Common myeloid progenitor, CD34-positive (primary cell): Measurements from ENCODE around the gene ECEL1.

Experiments used
- CTCF ChIA-PET: fragments of 350-600 bp; sonication (Branson Sonifier 250); formaldehyde crosslinking; loops from one replicate; lab custom pipeline; 2021; ENCODE audit warnings: antibody characterized with exemption; lab: Charles Lee
- POLR2A ChIA-PET: fragments of 350-600 bp; sonication (Branson Sonifier 250); formaldehyde crosslinking; loops from one replicate; lab custom pipeline; 2021; ENCODE audit warnings: antibody characterized with exemption; lab: Charles Lee
- DNase-seq, 3 donors: peaks; one replicate each; pipeline versions ENCODE4 v3.0.0 to v3.0.0-alpha.2; 2013
- H3K27ac ChIP-seq, 2 experiments: 1 replicate in 1 of 2; 2 replicates in 1 of 2; pipeline ENCODE4 v1.7.0; 2013; ENCODE audit warnings: inconsistent platforms in 2 of 2, low read length in 2 of 2, mild to moderate bottlenecking in 2 of 2, low read depth in 1 of 2, moderate library complexity in 1 of 2; ENCODE audit not compliant: severe bottlenecking in 2 of 2, insufficient read depth in 1 of 2, poor library complexity in 1 of 2
- H3K27me3 ChIP-seq, 5 experiments: replicated peaks in 2 of 5; 1 replicate in 3 of 5; 2 replicates in 2 of 5; pipeline versions ENCODE4 v1.6.1 to v1.7.0; 2013; ENCODE audit warnings: low read length in 4 of 5, mild to moderate bottlenecking in 2 of 5, moderate library complexity in 2 of 5, inconsistent platforms in 1 of 5; ENCODE audit not compliant: insufficient read depth in 5 of 5, control insufficient read depth in 4 of 5
- H3K36me3 ChIP-seq, 4 experiments: 1 replicate in 2 of 4; 2 replicates in 2 of 4; pipeline versions ENCODE4 v1.6.1 to v1.7.0; 2013; ENCODE audit warnings: low read length in 3 of 4, control low read depth in 1 of 4, mild to moderate bottlenecking in 1 of 4; ENCODE audit not compliant: control insufficient read depth in 4 of 4, insufficient read depth in 4 of 4
- H3K4me1 ChIP-seq, 4 experiments: 1 replicate in 3 of 4; 2 replicates in 1 of 4; pipeline versions ENCODE4 v1.6.1 to v1.7.1; 2013; ENCODE audit warnings: low read length in 3 of 4, mild to moderate bottlenecking in 3 of 4, control low read depth in 1 of 4, inconsistent platforms in 1 of 4, moderate library complexity in 1 of 4; ENCODE audit not compliant: control insufficient read depth in 4 of 4, insufficient read depth in 4 of 4; ENCODE audit errors: control extremely low read depth in 1 of 4
- H3K4me3 ChIP-seq, 7 experiments: 1 replicate in 4 of 7; 2 replicates in 3 of 7; pipeline versions ENCODE4 v1.5.1 to v1.7.0; 2013; ENCODE audit warnings: mild to moderate bottlenecking in 7 of 7, low read length in 6 of 7, moderate library complexity in 6 of 7, inconsistent platforms in 2 of 7, low read depth in 2 of 7, control low read depth in 1 of 7; ENCODE audit not compliant: insufficient read depth in 4 of 7, control insufficient read depth in 1 of 7; ENCODE audit errors: extremely low read depth in 1 of 7
- H3K9me3 ChIP-seq, 5 experiments: 1 replicate in 4 of 5; 2 replicates in 1 of 5; pipeline versions ENCODE4 v1.6.1 to v1.7.1; 2013; ENCODE audit warnings: low read length in 4 of 5, mild to moderate bottlenecking in 2 of 5, inconsistent platforms in 1 of 5, low read depth in 1 of 5, moderate library complexity in 1 of 5; ENCODE audit not compliant: control insufficient read depth in 4 of 5, insufficient read depth in 2 of 5; ENCODE audit errors: control extremely low read depth in 1 of 5
- WGBS: methylation state at CpG from one replicate; pipeline ENCODE4 v1.1.5; 2013; ENCODE audit not compliant: insufficient coverage; 5-methylcytosine and 5-hydroxymethylcytosine counted together

ECEL1 gene

DNA sequence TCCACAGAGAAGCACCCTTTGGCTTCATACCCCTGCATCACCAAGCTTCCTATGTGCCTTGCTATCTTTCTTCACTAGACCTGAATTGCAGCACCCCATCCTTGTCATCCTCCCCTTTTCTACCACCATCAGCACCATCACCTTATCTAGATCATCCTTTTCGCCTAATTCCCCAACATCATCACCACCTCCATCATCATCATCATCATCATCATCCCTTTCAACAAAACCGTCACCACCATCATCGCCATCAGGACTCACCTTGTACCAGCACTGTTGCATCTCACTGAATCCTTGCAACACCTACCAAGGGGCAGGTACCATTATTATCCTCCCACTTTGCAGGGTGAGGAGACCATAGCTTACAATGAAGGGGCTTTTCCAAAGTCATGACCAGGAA is 10.8 kb upstream of the ECEL1 start:
- 100% methylated on average over 3 of the region's 3 CpGs for WGBS
- no peak for DNase-seq
- ChIA-PET POLR2A (no interaction called here), CTCF (interaction anchor here (0.7 kb wide), 1 partner anchor 25 kb away, joined by 3 read pairs; no protein-coding TSS in a partner anchor)
- Histone ChIP-seq H3K4me1 (peaks cover 0 to 12% (median 7%) of the 10 kb centered on the region in 4 experiments), H3K27me3 (peaks cover 0 to 49% (median 10%) of the 10 kb centered on the region in 5 experiments), H3K27ac (no peak overlapping the region), H3K4me3 (no peak overlapping the region), H3K9me3 (no peaks in the 10 kb centered on the region), H3K36me3 (no peaks in the 10 kb centered on the region)

DNA sequence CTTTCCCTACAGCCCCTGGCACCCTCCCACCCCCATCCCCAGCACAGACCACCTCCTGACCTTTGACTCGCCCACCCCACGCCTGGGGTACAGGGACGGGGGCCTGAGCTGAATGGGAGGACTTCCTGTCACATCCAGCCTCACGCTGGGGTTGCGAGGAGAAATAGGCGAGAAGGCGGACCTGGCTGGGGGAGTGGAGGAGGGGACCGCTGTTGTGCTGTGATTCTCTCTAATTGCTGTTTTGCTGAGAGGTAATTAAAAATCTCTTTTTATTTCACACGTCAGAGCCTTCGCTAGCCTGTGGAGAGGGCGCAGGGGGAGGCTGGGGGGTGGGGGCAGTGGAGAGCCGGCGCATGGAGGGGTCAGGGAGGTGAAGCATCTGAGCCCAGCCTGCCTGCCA is 9.7 kb upstream of the ECEL1 start:
- no peaks in the 10 kb centered on the region for H3K36me3 ChIP-seq
- no peak for DNase-seq
- H3K27me3 ChIP-seq, result peaks cover 0 to 38% (median 9%) of the 10 kb centered on the region in 5 experiments
- 100% methylated on average over 5 of the region's 13 CpGs for WGBS
- no peak overlapping the region for H3K4me3 ChIP-seq
- CTCF ChIA-PET, result no interaction called here
- peaks cover 0 to under 1% (median under 1%) of the 10 kb centered on the region in 4 experiments for H3K4me1 ChIP-seq
- no peak overlapping the region for H3K27ac ChIP-seq
- POLR2A ChIA-PET, result no interaction called here
- H3K9me3 ChIP-seq, result no peaks in the 10 kb centered on the region

DNA sequence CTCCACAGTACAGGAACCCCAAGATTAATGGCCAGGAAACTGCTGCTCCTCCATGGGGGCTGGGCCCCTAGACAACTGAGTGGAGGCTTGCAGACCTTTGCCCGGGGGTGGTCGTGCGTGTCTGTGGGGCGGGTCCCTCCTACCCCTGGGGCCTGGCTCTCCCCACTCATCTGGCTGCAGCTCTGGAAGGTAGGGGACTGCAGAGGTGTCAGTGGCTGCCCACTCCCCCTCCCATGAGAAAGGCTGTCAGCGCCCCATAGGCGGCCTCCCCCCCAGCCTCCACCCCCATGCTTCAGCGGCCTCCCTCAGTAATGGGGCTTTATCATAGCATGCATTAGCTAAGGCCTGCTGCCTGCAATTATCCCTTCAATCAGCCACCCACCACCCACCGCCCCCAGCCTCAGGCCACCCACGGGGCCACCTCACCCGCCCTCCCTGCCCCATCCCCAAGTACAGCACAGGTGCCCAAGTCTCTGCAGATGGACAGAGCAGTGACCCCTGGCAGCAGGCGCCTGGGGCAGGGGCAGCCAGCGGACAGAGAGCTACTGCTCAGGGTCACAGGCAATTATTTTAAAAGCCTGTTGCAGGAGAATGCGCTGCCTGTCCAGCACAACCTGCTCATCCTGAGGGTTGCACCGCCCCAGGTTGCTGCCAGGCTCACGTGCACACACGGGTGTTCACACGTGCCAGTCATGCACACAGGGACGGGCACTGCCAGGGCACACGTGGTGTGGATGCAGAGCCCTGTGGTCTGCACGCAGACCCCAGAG is 9.1 kb upstream of the ECEL1 start:
- no peaks in the 10 kb centered on the region for H3K4me1 ChIP-seq
- H3K9me3 ChIP-seq, result no peaks in the 10 kb centered on the region
- no peaks in the 10 kb centered on the region for H3K36me3 ChIP-seq
- ChIA-PET POLR2A (no interaction called here), CTCF (no interaction called here)
- H3K27ac ChIP-seq, result no peak overlapping the region
- no peak overlapping the region for H3K4me3 ChIP-seq
- H3K27me3 ChIP-seq, result peaks cover 0 to 32% (median 11%) of the 10 kb centered on the region in 5 experiments
- WGBS, result 83% methylated on average over 16 of the region's 20 CpGs
- DNase-seq, result no peak

DNA sequence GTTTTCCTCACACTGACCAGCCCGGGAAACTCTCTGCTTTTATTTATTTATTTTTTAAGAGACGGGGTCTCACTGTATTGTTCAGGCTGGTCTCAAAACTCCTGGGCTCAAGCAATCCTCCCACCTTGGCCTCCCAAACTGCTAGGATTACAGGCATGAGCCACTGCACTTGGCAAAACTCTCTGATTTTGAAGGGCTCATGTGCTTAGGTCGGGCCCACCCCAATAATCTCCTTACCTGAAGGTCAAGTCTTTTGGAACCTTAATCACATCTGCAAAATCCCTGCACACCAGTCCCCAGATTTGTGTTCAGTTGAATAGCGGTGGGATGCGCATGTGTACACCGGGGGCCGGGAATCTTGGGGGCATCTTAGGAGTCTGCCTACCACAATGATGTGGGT is 7.7 kb upstream of the ECEL1 start:
- 96% methylated on average over 7 of the region's 7 CpGs for WGBS
- POLR2A ChIA-PET, result interaction anchor here (0.5 kb wide), 1 partner anchor 132 kb away, joined by 5 read pairs; no protein-coding TSS in a partner anchor
- CTCF ChIA-PET, result interaction anchor here (1.1 to 1.3 kb wide), 2 partner anchors 20 to 29 kb away, joined by 3 to 4 read pairs; no protein-coding TSS in a partner anchor
- H3K27ac ChIP-seq, result no peak overlapping the region
- no peaks in the 10 kb centered on the region for H3K4me1 ChIP-seq
- no peaks in the 10 kb centered on the region for H3K36me3 ChIP-seq
- H3K4me3 ChIP-seq, result no peak overlapping the region
- no peak for DNase-seq
- no peaks in the 10 kb centered on the region for H3K9me3 ChIP-seq
- peaks cover 0 to 18% (median 8%) of the 10 kb centered on the region in 5 experiments for H3K27me3 ChIP-seq

DNA sequence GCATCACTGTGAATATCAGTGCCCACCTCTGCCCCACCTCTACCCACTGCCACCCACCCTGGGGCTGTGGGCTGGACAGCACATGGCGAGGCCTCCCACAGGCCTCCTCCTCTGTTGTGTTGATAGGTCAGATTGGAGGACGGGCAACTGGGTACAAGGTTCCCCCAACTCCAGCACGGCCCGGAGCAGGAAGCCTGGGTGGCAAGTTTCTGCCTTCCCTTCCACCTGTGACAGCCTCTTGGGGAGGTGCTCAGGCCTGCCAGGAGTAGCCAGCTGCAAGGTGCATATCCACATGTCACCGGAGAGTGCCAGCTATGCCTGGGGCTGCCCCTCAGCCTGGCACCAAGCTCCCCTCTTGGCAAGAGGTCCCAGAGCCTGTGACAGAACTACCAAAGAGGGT is 6.9 kb upstream of the ECEL1 start:
- DNase-seq, result no peak
- no peaks in the 10 kb centered on the region for H3K36me3 ChIP-seq
- ChIA-PET CTCF (interaction anchor here (0.8 to 1.3 kb wide), 3 partner anchors 17 to 29 kb away, joined by 3 to 4 read pairs (median 3); no protein-coding TSS in a partner anchor), POLR2A (interaction anchor here (0.6 kb wide), 1 partner anchor 618 kb away, joined by 4 read pairs; no protein-coding TSS in a partner anchor)
- no peak overlapping the region for H3K4me3 ChIP-seq
- no peak overlapping the region for H3K27ac ChIP-seq
- no peaks in the 10 kb centered on the region for H3K4me1 ChIP-seq
- H3K27me3 ChIP-seq, result peaks cover 0 to 16% (median 14%) of the 10 kb centered on the region in 5 experiments
- WGBS, result 95% methylated on average over 5 of the region's 5 CpGs
- H3K9me3 ChIP-seq, result no peaks in the 10 kb centered on the region

DNA sequence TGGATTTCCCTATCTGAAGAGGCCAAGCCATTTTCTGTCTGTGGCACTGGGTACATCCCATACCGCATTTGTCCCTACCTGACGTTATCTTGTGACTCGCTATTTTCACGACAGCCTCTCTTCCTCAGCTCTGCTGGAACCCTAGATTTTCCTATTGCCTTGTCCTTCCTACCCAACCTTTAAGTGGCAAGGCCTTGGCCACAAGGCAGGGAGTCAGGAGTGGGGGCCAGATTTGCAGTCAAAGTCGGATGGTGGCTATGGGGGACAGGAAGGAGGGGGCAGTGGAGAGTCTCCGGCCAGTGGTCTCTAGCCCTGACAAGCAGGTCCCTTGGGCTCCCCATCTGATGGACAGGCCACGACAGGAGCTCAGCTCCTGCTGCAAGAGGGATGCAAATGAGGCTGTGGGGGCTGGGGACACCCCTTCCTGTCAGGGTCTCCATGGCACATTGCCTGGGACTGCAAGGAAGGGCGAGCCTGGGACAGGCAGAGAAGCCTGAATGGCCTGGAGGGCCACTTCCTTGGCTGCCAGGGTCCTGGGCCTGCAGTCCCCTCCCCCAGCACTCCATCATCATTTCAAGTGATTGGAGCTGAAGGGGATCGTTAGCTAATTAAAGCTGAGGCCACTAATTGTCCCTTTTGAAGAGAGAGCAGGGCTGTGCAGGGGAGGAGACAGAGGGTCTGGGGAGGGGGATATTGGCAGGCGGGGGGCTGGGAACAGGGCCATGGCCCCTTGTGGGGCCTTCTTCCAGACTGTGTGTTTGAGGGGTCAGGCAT is 6.3 kb upstream of the ECEL1 start:
- WGBS, result 94% methylated on average over 7 of the region's 10 CpGs
- DNase-seq, result no peak
- Histone ChIP-seq H3K27me3 (peaks cover 0 to 21% (median 16%) of the 10 kb centered on the region in 5 experiments), H3K9me3 (no peaks in the 10 kb centered on the region), H3K27ac (no peak overlapping the region), H3K36me3 (no peaks in the 10 kb centered on the region), H3K4me1 (no peaks in the 10 kb centered on the region), H3K4me3 (no peak overlapping the region)
- ChIA-PET POLR2A (no interaction called here), CTCF (interaction anchor here (0.8 to 1.2 kb wide), 3 partner anchors 11 to 46 kb away, joined by 3 read pairs; no protein-coding TSS in a partner anchor)
